Mesenchymal stem cell (in vitro differentiated cells and primary cell): Measurements from ENCODE around the gene CLIC5.

Source experiments
- DNase-seq: peaks from one replicate; pipeline ENCODE4 v3.0.0-alpha.2; 2013
- H2AFZ ChIP-seq: one replicate; pipeline ENCODE4 v1.6.1; 2013; ENCODE audit warnings: low read depth, mild to moderate bottlenecking, control low read depth, inconsistent platforms, low read length, moderate library complexity
- H2AK5ac ChIP-seq: 2 replicates; pipeline ENCODE4 v1.6.1; 2013; ENCODE audit warnings: low read length, moderate library complexity, mild to moderate bottlenecking, inconsistent platforms; ENCODE audit not compliant: severe bottlenecking
- H2BK120ac ChIP-seq: one replicate; pipeline ENCODE4 v1.6.1; 2013; ENCODE audit warnings: low read depth, mild to moderate bottlenecking, inconsistent platforms, low read length, moderate library complexity
- H2BK12ac ChIP-seq, 2 experiments: one replicate each; pipeline ENCODE4 v1.6.1; 2013; ENCODE audit warnings: inconsistent platforms in 2 of 2, low read length in 2 of 2, mild to moderate bottlenecking in 2 of 2, moderate library complexity in 2 of 2, control low read depth in 1 of 2
- H2BK15ac ChIP-seq: one replicate; pipeline ENCODE4 v1.6.1; 2013; ENCODE audit warnings: mild to moderate bottlenecking, low read depth, inconsistent platforms; ENCODE audit not compliant: poor library complexity, severe bottlenecking
- H2BK5ac ChIP-seq: 2 replicates; pipeline ENCODE4 v1.6.1; 2013; ENCODE audit warnings: low read depth, mild to moderate bottlenecking, low read length, control low read depth, inconsistent platforms; ENCODE audit not compliant: poor library complexity, severe bottlenecking
- H3K14ac ChIP-seq, 2 experiments: one replicate each; pipeline ENCODE4 v1.6.1; 2013; ENCODE audit warnings: inconsistent platforms in 2 of 2, low read length in 2 of 2, control low read depth in 1 of 2, mild to moderate bottlenecking in 1 of 2, moderate library complexity in 1 of 2
- H3K18ac ChIP-seq, 2 experiments: one replicate each; pipeline ENCODE4 v1.6.1; 2013; ENCODE audit warnings: inconsistent platforms in 2 of 2, low read length in 2 of 2, control low read depth in 1 of 2, low read depth in 1 of 2, mild to moderate bottlenecking in 1 of 2
- H3K23ac ChIP-seq, 2 experiments: one replicate each; pipeline ENCODE4 v1.6.1; 2013; ENCODE audit warnings: inconsistent platforms in 2 of 2, low read length in 2 of 2, mild to moderate bottlenecking in 2 of 2, moderate library complexity in 2 of 2, control low read depth in 1 of 2
- H3K27ac ChIP-seq: 2 replicates; pipeline ENCODE4 v1.5.1; 2013; ENCODE audit warnings: mild to moderate bottlenecking, moderate library complexity, low read length, control low read depth, inconsistent platforms; ENCODE audit not compliant: poor library complexity, severe bottlenecking
- H3K27me3 ChIP-seq, 2 experiments: 2 replicates each; pipeline versions ENCODE4 v1.6.1 to v1.7.0; 2013; ENCODE audit warnings: low read length in 2 of 2, mild to moderate bottlenecking in 2 of 2, moderate library complexity in 2 of 2, control low read depth in 1 of 2, inconsistent platforms in 1 of 2; ENCODE audit not compliant: control insufficient read depth in 1 of 2, insufficient read depth in 1 of 2
- H3K36me3 ChIP-seq, 2 experiments: 2 replicates each; pipeline versions ENCODE4 v1.6.1 to v1.7.0; 2013; ENCODE audit warnings: low read length in 2 of 2, control low read depth in 1 of 2, inconsistent platforms in 1 of 2, low read depth in 1 of 2, mild to moderate bottlenecking in 1 of 2; ENCODE audit not compliant: insufficient read depth in 2 of 2, control insufficient read depth in 1 of 2
- H3K4ac ChIP-seq, 2 experiments: one replicate each; pipeline ENCODE4 v1.6.1; 2013; ENCODE audit warnings: inconsistent platforms in 2 of 2, low read length in 2 of 2, mild to moderate bottlenecking in 2 of 2, moderate library complexity in 2 of 2, control low read depth in 1 of 2, low read depth in 1 of 2
- H3K4me1 ChIP-seq: 2 replicates; pipeline ENCODE4 v1.6.1; 2013; ENCODE audit warnings: low read depth, low read length, control low read depth; ENCODE audit not compliant: control insufficient read depth, insufficient read depth
- H3K4me2 ChIP-seq: 2 replicates; pipeline ENCODE4 v1.6.1; 2013; ENCODE audit warnings: low read length, mild to moderate bottlenecking, inconsistent platforms; ENCODE audit not compliant: poor library complexity, severe bottlenecking
- H3K4me3 ChIP-seq, 2 experiments: 2 replicates each; pipeline versions ENCODE4 v1.5.1 to v1.7.0; 2013; ENCODE audit warnings: low read length in 2 of 2, mild to moderate bottlenecking in 2 of 2, control low read depth in 1 of 2, low read depth in 1 of 2; ENCODE audit not compliant: insufficient read depth in 1 of 2
- H3K79me1 ChIP-seq: replicated peaks from 2 replicates; pipeline ENCODE4 v1.6.1; 2013; ENCODE audit warnings: mild to moderate bottlenecking, control low read depth, low read length, inconsistent platforms; ENCODE audit not compliant: poor library complexity, severe bottlenecking
- H3K9ac ChIP-seq: 2 replicates; pipeline ENCODE4 v1.7.0; 2013; ENCODE audit warnings: mild to moderate bottlenecking, low read length, moderate library complexity
- H3K9me3 ChIP-seq: 2 replicates; pipeline ENCODE4 v1.7.0; 2013; ENCODE audit warnings: mild to moderate bottlenecking, low read length; ENCODE audit not compliant: control insufficient read depth
- H4K8ac ChIP-seq: one replicate; pipeline ENCODE4 v1.6.1; 2013; ENCODE audit warnings: inconsistent platforms, mild to moderate bottlenecking, low read length, moderate library complexity
- H4K91ac ChIP-seq: one replicate; pipeline ENCODE4 v1.6.1; 2013; ENCODE audit warnings: mild to moderate bottlenecking, low read length, inconsistent platforms
- WGBS: methylation state at CpG from one replicate; pipeline ENCODE4 v1.1.7; 2013; ENCODE audit warnings: mixed read lengths; 5-methylcytosine and 5-hydroxymethylcytosine counted together

Gene CLIC5

DNA sequence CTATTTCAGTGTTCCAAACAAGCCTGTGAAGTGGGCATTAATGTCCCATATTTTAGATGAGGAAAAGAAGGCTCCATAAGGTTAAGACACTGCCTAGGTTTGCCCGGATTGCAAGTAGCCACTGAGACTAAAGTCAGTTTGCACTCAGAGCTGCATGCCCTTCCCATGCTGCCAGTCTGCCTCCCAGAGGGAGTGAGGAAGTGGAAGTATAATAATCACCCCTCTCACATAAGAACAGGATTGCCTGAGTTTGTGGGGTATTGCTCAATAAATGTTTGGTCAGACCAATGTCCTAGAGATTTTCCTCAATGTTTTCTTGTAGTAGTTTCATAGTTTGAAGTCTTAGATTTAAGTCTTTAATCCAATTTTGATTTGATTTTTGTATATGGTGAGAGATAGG, 43.9 kb upstream of the CLIC5 start:
- Histone ChIP-seq H3K18ac (no peak overlapping the region), H3K27me3 (peaks cover 0 to 3% of the 10 kb centered on the region in 2 experiments), H4K91ac (no peak overlapping the region), H3K4me3 (no peak overlapping the region), H2BK5ac (no peak overlapping the region), H3K79me1 (no peaks in the 10 kb centered on the region), H3K23ac (no peak overlapping the region), H3K36me3 (no peaks in the 10 kb centered on the region), H3K27ac (no peak overlapping the region), H3K9me3 (peaks cover 10% of the 10 kb centered on the region), H3K14ac (no peak overlapping the region), H3K4ac (no peak overlapping the region), H2BK120ac (no peak overlapping the region), H2BK15ac (no peak overlapping the region), H2BK12ac (no peak overlapping the region), H2AK5ac (no peak overlapping the region), H4K8ac (no peak overlapping the region), H3K4me2 (no peak overlapping the region), H3K4me1 (no peaks in the 10 kb centered on the region), H2AFZ (no peak overlapping the region), H3K9ac (no peak overlapping the region)
- DNase-seq: no peak
- 88% methylated on average over 1 of the region's 1 CpG for WGBS

DNA sequence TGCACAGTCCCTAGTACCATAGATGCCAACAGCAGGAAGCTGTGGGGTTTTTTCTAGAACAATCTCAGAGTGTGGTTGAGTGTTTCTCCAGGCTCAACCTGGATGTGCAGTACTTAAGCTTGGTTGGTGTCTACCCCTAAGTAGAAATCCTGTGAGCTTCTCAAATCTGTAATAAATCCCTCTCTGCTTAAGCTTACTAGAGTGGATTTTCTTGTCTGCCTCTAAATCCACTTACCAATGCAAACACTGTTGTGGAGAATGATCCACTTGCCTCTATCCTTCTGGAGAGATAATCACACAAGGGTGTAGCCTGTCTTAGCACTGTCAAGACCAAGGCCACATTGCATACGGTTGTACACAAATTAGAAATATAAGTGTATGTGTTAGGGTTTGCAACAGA, 43.3 kb upstream of the CLIC5 start:
- H3K18ac ChIP-seq: no peak overlapping the region
- peaks cover 10% of the 10 kb centered on the region for H3K9me3 ChIP-seq
- H2BK120ac ChIP-seq: no peak overlapping the region
- H3K27me3 ChIP-seq: peaks cover 0 to 3% of the 10 kb centered on the region in 2 experiments
- no peak overlapping the region for H2AK5ac ChIP-seq
- H2BK5ac ChIP-seq: no peak overlapping the region
- no peak overlapping the region for H2BK12ac ChIP-seq
- no peak overlapping the region for H2BK15ac ChIP-seq
- H4K8ac ChIP-seq: no peak overlapping the region
- no peak overlapping the region for H3K4me3 ChIP-seq
- H3K27ac ChIP-seq: no peak overlapping the region
- WGBS: 100% methylated on average over 1 of the region's 1 CpG
- no peak overlapping the region for H3K9ac ChIP-seq
- H3K4me2 ChIP-seq: no peak overlapping the region
- no peak overlapping the region for H3K14ac ChIP-seq
- no peak for DNase-seq
- H3K4me1 ChIP-seq: no peaks in the 10 kb centered on the region
- H3K79me1 ChIP-seq: no peaks in the 10 kb centered on the region
- no peak overlapping the region for H4K91ac ChIP-seq
- H3K4ac ChIP-seq: no peak overlapping the region
- H3K23ac ChIP-seq: no peak overlapping the region
- no peak overlapping the region for H2AFZ ChIP-seq
- no peaks in the 10 kb centered on the region for H3K36me3 ChIP-seq

DNA sequence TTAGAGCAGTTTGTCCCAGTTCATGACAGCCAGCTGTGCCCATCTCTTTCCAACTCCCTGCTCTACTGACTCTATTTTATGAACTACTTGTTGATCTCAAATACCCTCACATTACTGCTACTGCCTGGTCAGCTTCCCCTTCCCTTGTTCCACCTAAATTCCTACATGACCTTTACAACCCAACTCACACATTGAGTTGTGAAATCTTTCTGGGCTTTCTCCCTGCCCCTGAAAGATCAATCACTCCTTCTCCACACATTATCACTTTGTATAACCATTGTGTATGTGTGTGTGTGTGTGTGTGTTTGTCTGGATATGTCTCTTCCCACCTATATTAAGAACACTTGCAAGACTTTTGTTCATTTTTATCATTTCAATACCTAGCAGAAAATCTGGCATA, 42.1 kb upstream of the CLIC5 start:
- Histone ChIP-seq H3K23ac (no peak overlapping the region), H4K91ac (no peak overlapping the region), H2BK15ac (no peak overlapping the region), H3K36me3 (no peaks in the 10 kb centered on the region), H3K14ac (no peak overlapping the region), H3K4me2 (no peak overlapping the region), H3K9me3 (peaks cover 7% of the 10 kb centered on the region), H4K8ac (no peak overlapping the region), H3K18ac (no peak overlapping the region), H3K27ac (no peak overlapping the region), H3K4ac (no peak overlapping the region), H2AFZ (no peak overlapping the region), H2BK12ac (no peak overlapping the region), H3K9ac (no peak overlapping the region), H3K4me1 (no peaks in the 10 kb centered on the region), H3K27me3 (peaks cover 0 to 3% of the 10 kb centered on the region in 2 experiments), H2AK5ac (no peak overlapping the region), H2BK120ac (no peak overlapping the region), H3K4me3 (no peak overlapping the region), H2BK5ac (no peak overlapping the region), H3K79me1 (no peaks in the 10 kb centered on the region)
- DNase-seq: no peak

DNA sequence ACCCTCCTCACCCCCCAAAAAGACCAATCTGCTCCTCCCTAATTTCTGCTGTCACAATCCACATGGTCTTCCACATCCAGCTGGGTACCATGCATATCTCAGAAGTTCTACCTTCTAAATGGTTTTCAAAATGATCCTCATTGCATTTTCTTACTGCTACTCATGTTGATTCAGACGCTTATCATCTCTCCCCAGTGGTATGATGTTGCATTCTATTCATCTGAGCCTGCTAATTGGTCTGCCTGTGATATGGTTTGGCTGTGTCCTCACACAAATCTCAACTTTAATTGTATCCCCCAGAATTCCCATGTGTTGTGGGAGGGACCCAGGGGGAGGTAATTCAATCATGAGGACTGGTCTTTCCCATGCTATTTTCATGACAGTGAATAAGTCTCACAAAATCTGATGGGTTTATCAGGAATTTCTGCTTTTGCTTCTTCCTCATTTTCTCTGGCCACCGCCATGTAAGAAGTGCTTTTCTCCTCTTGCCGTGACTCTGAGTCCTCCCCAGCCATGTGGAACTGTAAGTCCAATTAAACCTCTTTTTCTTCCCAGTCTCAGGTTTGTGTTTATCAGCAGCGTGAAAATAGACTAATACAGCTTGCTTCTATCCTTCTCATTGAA, 41.4 kb upstream of the CLIC5 start:
- H3K36me3 ChIP-seq: no peaks in the 10 kb centered on the region
- no peak overlapping the region for H3K23ac ChIP-seq
- no peak overlapping the region for H3K4me3 ChIP-seq
- peaks cover 0 to 3% of the 10 kb centered on the region in 2 experiments for H3K27me3 ChIP-seq
- H3K9me3 ChIP-seq: peaks cover 7% of the 10 kb centered on the region
- no peak overlapping the region for H3K4ac ChIP-seq
- H3K9ac ChIP-seq: no peak overlapping the region
- no peak overlapping the region for H2BK5ac ChIP-seq
- no peak for DNase-seq
- H4K91ac ChIP-seq: no peak overlapping the region
- no peak overlapping the region for H2BK15ac ChIP-seq
- H4K8ac ChIP-seq: no peak overlapping the region
- 73% methylated on average over 4 of the region's 4 CpGs for WGBS
- H2BK120ac ChIP-seq: no peak overlapping the region
- H2BK12ac ChIP-seq: no peak overlapping the region
- no peak overlapping the region for H3K18ac ChIP-seq
- no peak overlapping the region for H2AFZ ChIP-seq
- no peaks in the 10 kb centered on the region for H3K79me1 ChIP-seq
- no peak overlapping the region for H3K27ac ChIP-seq
- H3K4me1 ChIP-seq: no peaks in the 10 kb centered on the region
- H2AK5ac ChIP-seq: no peak overlapping the region
- no peak overlapping the region for H3K4me2 ChIP-seq
- no peak overlapping the region for H3K14ac ChIP-seq
